Astrocyte (in vitro differentiated cells and primary cell): ENCODE data around the gene TMCC1.

Experiments
- EZH2 ChIP-seq: IDR thresholded peaks from 2 replicates; pipeline ENCODE4 v1.6.1; 2012; ENCODE audit warnings: mild to moderate bottlenecking, low read length, inconsistent platforms; ENCODE audit not compliant: insufficient read depth
- TF ChIP-seq, protein P1 (sequence below): IDR thresholded peaks from 2 replicates; pipeline ENCODE4 v1.5.1; 2011; ENCODE audit warnings: low read depth, mild to moderate bottlenecking, inconsistent platforms, low read length, moderate library complexity; ENCODE audit not compliant: insufficient read depth

DNA sequence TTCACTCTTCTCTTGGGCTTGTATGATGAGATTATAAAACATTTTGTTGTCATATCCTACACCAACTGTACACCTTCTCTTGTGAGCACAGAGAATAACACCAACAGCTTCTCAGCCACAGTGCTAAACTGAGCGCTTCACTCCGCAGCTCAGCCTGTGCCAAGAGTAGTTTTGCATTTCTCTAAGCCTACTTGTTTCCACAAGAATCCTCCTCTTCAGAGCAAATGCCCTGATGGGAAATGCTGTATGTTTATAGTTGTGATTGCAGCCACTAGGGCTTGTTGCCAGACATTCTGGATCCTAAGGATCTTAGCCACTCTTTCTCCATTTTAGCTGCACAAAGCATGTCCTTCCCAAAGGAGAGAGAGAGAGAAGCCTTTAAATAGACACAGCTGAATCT lies 148.3 kb downstream of the TMCC1 start:
- TF ChIP-seq, protein P1, sequence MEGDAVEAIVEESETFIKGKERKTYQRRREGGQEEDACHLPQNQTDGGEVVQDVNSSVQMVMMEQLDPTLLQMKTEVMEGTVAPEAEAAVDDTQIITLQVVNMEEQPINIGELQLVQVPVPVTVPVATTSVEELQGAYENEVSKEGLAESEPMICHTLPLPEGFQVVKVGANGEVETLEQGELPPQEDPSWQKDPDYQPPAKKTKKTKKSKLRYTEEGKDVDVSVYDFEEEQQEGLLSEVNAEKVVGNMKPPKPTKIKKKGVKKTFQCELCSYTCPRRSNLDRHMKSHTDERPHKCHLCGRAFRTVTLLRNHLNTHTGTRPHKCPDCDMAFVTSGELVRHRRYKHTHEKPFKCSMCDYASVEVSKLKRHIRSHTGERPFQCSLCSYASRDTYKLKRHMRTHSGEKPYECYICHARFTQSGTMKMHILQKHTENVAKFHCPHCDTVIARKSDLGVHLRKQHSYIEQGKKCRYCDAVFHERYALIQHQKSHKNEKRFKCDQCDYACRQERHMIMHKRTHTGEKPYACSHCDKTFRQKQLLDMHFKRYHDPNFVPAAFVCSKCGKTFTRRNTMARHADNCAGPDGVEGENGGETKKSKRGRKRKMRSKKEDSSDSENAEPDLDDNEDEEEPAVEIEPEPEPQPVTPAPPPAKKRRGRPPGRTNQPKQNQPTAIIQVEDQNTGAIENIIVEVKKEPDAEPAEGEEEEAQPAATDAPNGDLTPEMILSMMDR = no peak
- TF ChIP-seq EZH2 = no peak
